ENCODE measurements around the gene IL1RAPL1.

Gene IL1RAPL1

DNA sequence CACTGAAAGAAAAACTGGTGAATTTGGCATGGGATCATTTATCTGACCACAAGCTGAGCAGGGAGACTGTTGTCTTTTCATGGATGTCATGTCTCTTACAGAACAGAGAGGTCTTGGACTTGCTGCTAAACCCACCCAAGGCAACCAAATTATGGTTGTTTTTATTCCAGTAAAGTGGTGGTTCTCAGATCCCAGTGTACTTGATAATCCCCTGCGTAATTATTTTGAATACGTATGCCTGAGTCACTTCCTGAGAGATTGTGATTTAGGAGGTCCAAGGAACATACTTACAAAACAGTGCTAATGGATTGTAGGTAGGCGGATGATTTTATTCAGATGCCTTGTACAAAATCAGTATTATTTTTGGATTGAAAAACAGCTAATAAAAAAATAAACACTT, 585.6 kb downstream of the IL1RAPL1 start:
- DNase-seq (ENCODE audit: low read depth): no peak
- H3K4me3 ChIP-seq (ENCODE audit: low read depth, low read length): no peak overlapping the region
- TF ChIP-seq, protein P1, sequence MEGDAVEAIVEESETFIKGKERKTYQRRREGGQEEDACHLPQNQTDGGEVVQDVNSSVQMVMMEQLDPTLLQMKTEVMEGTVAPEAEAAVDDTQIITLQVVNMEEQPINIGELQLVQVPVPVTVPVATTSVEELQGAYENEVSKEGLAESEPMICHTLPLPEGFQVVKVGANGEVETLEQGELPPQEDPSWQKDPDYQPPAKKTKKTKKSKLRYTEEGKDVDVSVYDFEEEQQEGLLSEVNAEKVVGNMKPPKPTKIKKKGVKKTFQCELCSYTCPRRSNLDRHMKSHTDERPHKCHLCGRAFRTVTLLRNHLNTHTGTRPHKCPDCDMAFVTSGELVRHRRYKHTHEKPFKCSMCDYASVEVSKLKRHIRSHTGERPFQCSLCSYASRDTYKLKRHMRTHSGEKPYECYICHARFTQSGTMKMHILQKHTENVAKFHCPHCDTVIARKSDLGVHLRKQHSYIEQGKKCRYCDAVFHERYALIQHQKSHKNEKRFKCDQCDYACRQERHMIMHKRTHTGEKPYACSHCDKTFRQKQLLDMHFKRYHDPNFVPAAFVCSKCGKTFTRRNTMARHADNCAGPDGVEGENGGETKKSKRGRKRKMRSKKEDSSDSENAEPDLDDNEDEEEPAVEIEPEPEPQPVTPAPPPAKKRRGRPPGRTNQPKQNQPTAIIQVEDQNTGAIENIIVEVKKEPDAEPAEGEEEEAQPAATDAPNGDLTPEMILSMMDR (IDR thresholded peaks at IDR 0.05; ENCODE audit: low read depth, low read length): no peak
- TF ChIP-seq, protein P2, sequence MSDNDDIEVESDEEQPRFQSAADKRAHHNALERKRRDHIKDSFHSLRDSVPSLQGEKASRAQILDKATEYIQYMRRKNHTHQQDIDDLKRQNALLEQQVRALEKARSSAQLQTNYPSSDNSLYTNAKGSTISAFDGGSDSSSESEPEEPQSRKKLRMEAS (IDR thresholded peaks at IDR 0.05; ENCODE audit: low read depth, low read length): no peak
- TF ChIP-seq POLR2A (IDR thresholded peaks at IDR 0.05; ENCODE audit: extremely low read depth, insufficient read length) (no peak), MYC (IDR thresholded peaks at IDR 0.05; ENCODE audit: low read depth, low read length) (no peak)

DNA sequence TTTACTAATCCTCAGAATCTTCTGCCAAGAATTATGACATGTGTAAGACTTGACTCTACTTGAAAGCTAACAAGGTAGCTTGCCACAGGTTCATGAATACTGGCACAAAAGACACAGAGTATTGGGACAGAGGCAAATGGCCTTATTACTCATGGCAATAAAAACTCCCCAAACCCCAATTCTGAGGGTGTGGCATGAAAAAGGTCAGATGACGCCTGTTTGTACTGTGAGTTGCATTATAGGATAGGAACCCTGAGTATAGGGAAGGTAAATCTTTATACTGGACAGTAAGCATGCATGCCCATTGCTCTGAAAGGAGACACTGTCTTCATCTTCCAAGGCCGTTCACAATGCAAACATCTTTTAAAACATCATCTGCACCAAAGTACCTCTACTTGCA, 600.0 kb downstream of the IL1RAPL1 start:
- no peak for DNase-seq (ENCODE audit: low read depth)
- no peak overlapping the region for H3K4me3 ChIP-seq (ENCODE audit: low read depth, low read length)
- TF ChIP-seq, protein P2 (IDR thresholded peaks at IDR 0.05; ENCODE audit: low read depth, low read length): no peak
- TF ChIP-seq MYC (IDR thresholded peaks at IDR 0.05; ENCODE audit: low read depth, low read length) (no peak), POLR2A (IDR thresholded peaks at IDR 0.05; ENCODE audit: extremely low read depth, insufficient read length) (no peak)
- TF ChIP-seq, protein P1 (IDR thresholded peaks at IDR 0.05; ENCODE audit: low read depth, low read length): no peak

DNA sequence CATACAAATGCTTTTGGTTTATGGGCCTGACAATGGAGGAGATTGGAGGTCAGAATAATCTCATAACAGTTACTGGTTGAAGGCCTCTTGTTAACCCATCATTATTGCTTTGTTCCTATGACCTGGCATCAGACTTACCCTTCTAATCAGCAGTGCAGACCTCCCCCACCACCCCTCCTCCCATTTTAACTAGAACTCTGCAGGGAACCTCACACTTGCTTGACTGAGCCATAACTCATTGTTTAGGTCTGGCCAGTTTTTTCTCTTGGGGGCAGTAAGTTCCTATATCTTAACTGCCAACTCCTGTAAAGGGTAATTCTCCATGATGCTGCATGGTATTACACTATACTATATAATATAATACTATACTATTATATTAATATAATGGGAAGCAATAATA, 609.3 kb downstream of the IL1RAPL1 start:
- no peak for DNase-seq (ENCODE audit: low read depth)
- TF ChIP-seq POLR2A (IDR thresholded peaks at IDR 0.05; ENCODE audit: extremely low read depth, insufficient read length) (no peak), MYC (IDR thresholded peaks at IDR 0.05; ENCODE audit: low read depth, low read length) (no peak)
- TF ChIP-seq, protein P2 (IDR thresholded peaks at IDR 0.05; ENCODE audit: low read depth, low read length): no peak
- TF ChIP-seq, protein P1 (IDR thresholded peaks at IDR 0.05; ENCODE audit: low read depth, low read length): no peak
- H3K4me3 ChIP-seq (ENCODE audit: low read depth, low read length): no peak overlapping the region

DNA sequence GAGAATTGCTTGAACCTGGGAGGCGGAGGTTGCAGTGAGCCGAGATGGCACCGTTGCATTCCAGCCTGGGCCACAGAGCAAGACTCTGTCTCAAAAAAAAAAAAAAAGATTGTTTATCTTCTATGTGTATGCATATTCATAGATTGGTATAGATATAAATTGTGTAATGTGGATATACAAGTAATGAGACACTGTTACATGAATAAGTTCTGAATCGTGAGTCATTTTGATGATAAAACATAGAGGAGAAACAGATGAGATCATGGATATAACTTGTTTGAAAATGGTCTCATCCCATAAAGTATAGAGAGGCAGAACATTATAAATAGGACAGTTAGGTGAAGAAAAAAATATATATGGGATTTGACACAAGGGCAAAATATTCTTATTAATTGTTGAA, 628.0 kb downstream of the IL1RAPL1 start:
- TF ChIP-seq POLR2A (IDR thresholded peaks at IDR 0.05; ENCODE audit: extremely low read depth, insufficient read length) (no peak), MYC (IDR thresholded peaks at IDR 0.05; ENCODE audit: low read depth, low read length) (no peak)
- TF ChIP-seq, protein P2 (IDR thresholded peaks at IDR 0.05; ENCODE audit: low read depth, low read length): no peak
- TF ChIP-seq, protein P1 (IDR thresholded peaks at IDR 0.05; ENCODE audit: low read depth, low read length): no peak
- H3K4me3 ChIP-seq (ENCODE audit: low read depth, low read length): no peak overlapping the region

DNA sequence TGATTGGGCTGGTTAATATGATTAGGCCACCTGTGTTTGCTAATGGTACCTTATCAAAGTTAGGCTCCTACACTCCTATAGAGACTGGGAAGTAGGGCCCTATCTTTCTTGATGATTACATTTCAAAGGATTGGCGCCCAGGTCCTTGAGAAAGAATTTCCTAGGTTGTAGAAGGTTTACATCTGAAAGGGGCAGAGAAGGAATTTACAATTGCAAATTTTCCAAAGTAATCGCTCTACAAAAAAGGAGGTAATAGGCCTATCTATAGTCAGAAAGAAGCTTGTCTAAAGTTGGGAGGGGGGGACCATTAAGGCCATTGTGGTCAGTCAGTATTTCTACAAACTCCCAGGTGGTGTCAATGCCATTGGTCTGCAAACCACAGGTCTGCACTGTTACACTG, 638.4 kb downstream of the IL1RAPL1 start:
- DNase-seq (ENCODE audit: low read depth): no peak
- no peak overlapping the region for H3K4me3 ChIP-seq (ENCODE audit: low read depth, low read length)
- TF ChIP-seq POLR2A (IDR thresholded peaks at IDR 0.05; ENCODE audit: extremely low read depth, insufficient read length) (no peak), MYC (IDR thresholded peaks at IDR 0.05; ENCODE audit: low read depth, low read length) (no peak)
- TF ChIP-seq, protein P2 (IDR thresholded peaks at IDR 0.05; ENCODE audit: low read depth, low read length): no peak

More for the DNA sequence above, 628.0 kb downstream of the IL1RAPL1 start:
- no peak for DNase-seq (ENCODE audit: low read depth)

DNA sequence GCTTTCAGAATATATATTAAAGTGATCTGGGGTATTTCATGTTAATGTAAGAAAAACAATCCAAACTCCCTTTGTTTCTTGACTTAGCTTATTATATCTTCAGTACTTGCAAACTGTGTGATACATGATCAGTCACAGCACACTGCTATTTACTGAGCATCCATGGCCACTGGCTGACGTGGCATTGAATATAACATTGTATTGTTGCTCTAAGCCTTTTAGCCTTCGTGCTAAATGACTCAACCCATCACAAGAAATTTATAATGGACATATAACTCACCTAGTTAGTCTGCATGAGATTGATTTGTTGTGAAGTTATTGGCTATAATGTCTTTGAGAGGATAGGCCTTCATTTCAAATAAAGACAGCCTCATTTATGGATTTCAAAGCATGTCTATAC, 642.6 kb downstream of the IL1RAPL1 start:
- H3K4me3 ChIP-seq (ENCODE audit: low read depth, low read length): no peak overlapping the region
- no peak for DNase-seq (ENCODE audit: low read depth)

More for the DNA sequence above, 642.6 kb downstream of the IL1RAPL1 start:
- TF ChIP-seq POLR2A (IDR thresholded peaks at IDR 0.05; ENCODE audit: extremely low read depth, insufficient read length): no peak
- TF ChIP-seq, protein P2 (IDR thresholded peaks at IDR 0.05; ENCODE audit: low read depth, low read length): no peak
- TF ChIP-seq MYC (IDR thresholded peaks at IDR 0.05; ENCODE audit: low read depth, low read length): no peak
- TF ChIP-seq, protein P1 (IDR thresholded peaks at IDR 0.05; ENCODE audit: low read depth, low read length): no peak

Data from NB4 (cell line).